Panc1 (cell line): Measurements from ENCODE around the gene MED12. TPM values are rescaled to one million over a fixed set of nuclear protein-coding genes. Genes with fewer than 3 reads are reported as not detected.

Source experiments
- ATAC-seq: fragments of 200-7000 bp; cut with Tn5 transposase; 2 replicates; pipeline ENCODE4 v1.9.1; 2020; ENCODE audit warnings: mild to moderate bottlenecking, moderate library complexity
- BruUV-seq: library from RNA; stranded (reverse); fragments of 400-500 nt; replicated peaks from 2 replicates; lab custom pipeline; 2021; lab: Mats Ljungman, UMichigan
- CTCF ChIA-PET: fragments of 300-600 bp; sonication (Branson Sonifier 250); formaldehyde crosslinking; loops from one replicate; lab custom pipeline; 2022; ENCODE audit warnings: antibody characterized with exemption; lab: Charles Lee
- POLR2A ChIA-PET: fragments of 300-600 bp; sonication (Branson Sonifier 250); formaldehyde crosslinking; loops from one replicate; lab custom pipeline; 2022; ENCODE audit warnings: antibody characterized with exemption; lab: Charles Lee
- DNase-seq: peaks from one replicate; pipeline ENCODE4 v3.0.0-alpha.2; 2010; ENCODE audit warnings: low read depth, low spot score
- H3K27ac ChIP-seq: 2 replicates; pipeline ENCODE4 v1.5.1; 2011; ENCODE audit warnings: mild to moderate bottlenecking, low read length, inconsistent platforms
- H3K27me3 ChIP-seq: fragments of 200-500 bp; sonication (Bioruptor generic); 2 replicates; pipeline ENCODE4 v1.6.0; 2014; ENCODE audit warnings: low read length, inconsistent platforms; ENCODE audit not compliant: control insufficient read depth, insufficient read depth
- H3K36me3 ChIP-seq: fragments of 200-500 bp; sonication (Bioruptor generic); 2 replicates; pipeline ENCODE4 v1.5.1; 2014; ENCODE audit warnings: inconsistent platforms, mild to moderate bottlenecking, low read length, moderate library complexity; ENCODE audit not compliant: control insufficient read depth, insufficient read depth
- H3K4me1 ChIP-seq: 2 replicates; pipeline ENCODE4 v1.5.1; 2011; ENCODE audit warnings: inconsistent platforms, mild to moderate bottlenecking, low read length, moderate library complexity; ENCODE audit not compliant: control insufficient read depth, insufficient read depth
- H3K4me3 ChIP-seq, 2 experiments: 2 replicates each; pipeline ENCODE4 v1.5.1; 2011 to 2012; ENCODE audit warnings: low read depth in 2 of 2, low read length in 2 of 2, mild to moderate bottlenecking in 2 of 2, inconsistent platforms in 1 of 2, moderate library complexity in 1 of 2
- H3K9me3 ChIP-seq: fragments of 200-500 bp; sonication (Bioruptor generic); 2 replicates; pipeline ENCODE4 v1.5.1; 2014; ENCODE audit warnings: low read depth, mild to moderate bottlenecking, inconsistent platforms, low read length, moderate library complexity; ENCODE audit not compliant: control insufficient read depth, insufficient read depth
- POLR2AphosphoS5 ChIP-seq: IDR thresholded peaks from 2 replicates; pipeline ENCODE4 v1.6.1; 2012; ENCODE audit warnings: mild to moderate bottlenecking, low read depth, low read length, moderate library complexity
- SIN3A ChIP-seq: IDR thresholded peaks from 2 replicates; pipeline ENCODE4 v1.6.1; 2012; ENCODE audit warnings: low read depth, mild to moderate bottlenecking, low read length, moderate library complexity, borderline replicate concordance; ENCODE audit not compliant: insufficient read depth
- TCF7L2 ChIP-seq: IDR thresholded peaks from 2 replicates; pipeline ENCODE4 v1.6.1; 2011; ENCODE audit warnings: mild to moderate bottlenecking, low read depth, low read length, inconsistent platforms
- in situ Hi-C: cut with HindIII; loops from 2 replicates; pipeline ENCODE4 v1.10.0; 2016; ENCODE audit warnings: low sequenced_read_pairs, low pct_unique_long_range_greater_than_20kb
- intact Hi-C: fragments of 100-400 bp; cut with micrococcal nuclease; formaldehyde crosslinking; loops from one replicate; pipeline ENCODE4 v1.10.0; 2022; ENCODE audit not compliant: unreplicated experiment
- total RNA-seq: library from RNA; stranded (reverse); gene quantifications from one replicate; pipeline ENCODE4 v1.2.1, GENCODE V29; 2021; ENCODE audit not compliant: unreplicated experiment
- TF ChIP-seq, protein P1 (sequence below): fragments of 450-650 bp; IDR thresholded peaks from 2 replicates; pipeline ENCODE4 v1.5.1; 2017; ENCODE audit warnings: mild to moderate bottlenecking
- TF ChIP-seq, protein P2 (sequence below), 2 experiments: IDR thresholded peaks; 2 replicates each; pipeline ENCODE4 v1.6.1; 2011 to 2012; ENCODE audit warnings: low read depth in 2 of 2, control low read depth in 1 of 2, low read length in 1 of 2, mild to moderate bottlenecking in 1 of 2, moderate library complexity in 1 of 2; ENCODE audit not compliant: insufficient read depth in 1 of 2

The MED12 gene
- total RNA-seq, 1 experiment from 2014 or later, result 42.0 TPM

DNA sequence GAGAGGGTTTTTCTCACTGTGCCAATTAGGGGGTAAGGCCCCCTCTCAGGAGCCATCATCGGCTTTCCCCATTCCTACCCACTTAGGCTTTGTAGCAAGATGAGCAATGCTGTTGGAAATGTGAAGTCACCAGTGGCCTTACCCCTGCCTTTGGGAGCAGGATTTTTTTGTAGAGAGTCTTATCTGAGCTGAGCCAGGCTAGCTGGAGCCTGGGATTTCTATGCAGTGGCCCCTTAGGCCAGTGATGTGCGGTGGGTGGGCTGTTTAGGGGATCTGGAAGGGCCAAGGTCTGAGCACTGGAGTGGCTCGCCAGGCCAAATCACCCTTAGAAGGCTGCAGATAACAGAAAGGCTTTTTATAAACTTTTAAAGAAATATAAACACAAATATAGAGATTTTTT lies 16.1 kb upstream of the MED12 start:
- Histone ChIP-seq H3K4me1 (peaks cover 4% of the 10 kb centered on the region; the same call in 1 of the 2 replicates), H3K27ac (no peak overlapping the region), H3K4me3 (no peak overlapping the region), H3K36me3 (no peaks in the 10 kb centered on the region), H3K9me3 (no peaks in the 10 kb centered on the region), H3K27me3 (peaks cover 4% of the 10 kb centered on the region)
- intact Hi-C loops, result no loop called here
- ChIA-PET CTCF (interaction anchor here (0.6 kb wide), 1 partner anchor 96 kb away, joined by 7 read pairs; no protein-coding TSS in a partner anchor), POLR2A (no interaction called here)
- TF ChIP-seq, protein P1, sequence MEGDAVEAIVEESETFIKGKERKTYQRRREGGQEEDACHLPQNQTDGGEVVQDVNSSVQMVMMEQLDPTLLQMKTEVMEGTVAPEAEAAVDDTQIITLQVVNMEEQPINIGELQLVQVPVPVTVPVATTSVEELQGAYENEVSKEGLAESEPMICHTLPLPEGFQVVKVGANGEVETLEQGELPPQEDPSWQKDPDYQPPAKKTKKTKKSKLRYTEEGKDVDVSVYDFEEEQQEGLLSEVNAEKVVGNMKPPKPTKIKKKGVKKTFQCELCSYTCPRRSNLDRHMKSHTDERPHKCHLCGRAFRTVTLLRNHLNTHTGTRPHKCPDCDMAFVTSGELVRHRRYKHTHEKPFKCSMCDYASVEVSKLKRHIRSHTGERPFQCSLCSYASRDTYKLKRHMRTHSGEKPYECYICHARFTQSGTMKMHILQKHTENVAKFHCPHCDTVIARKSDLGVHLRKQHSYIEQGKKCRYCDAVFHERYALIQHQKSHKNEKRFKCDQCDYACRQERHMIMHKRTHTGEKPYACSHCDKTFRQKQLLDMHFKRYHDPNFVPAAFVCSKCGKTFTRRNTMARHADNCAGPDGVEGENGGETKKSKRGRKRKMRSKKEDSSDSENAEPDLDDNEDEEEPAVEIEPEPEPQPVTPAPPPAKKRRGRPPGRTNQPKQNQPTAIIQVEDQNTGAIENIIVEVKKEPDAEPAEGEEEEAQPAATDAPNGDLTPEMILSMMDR, result no peak
- TF ChIP-seq TCF7L2 (no peak), POLR2AphosphoS5 (no peak), SIN3A (no peak)
- TF ChIP-seq, protein P2, sequence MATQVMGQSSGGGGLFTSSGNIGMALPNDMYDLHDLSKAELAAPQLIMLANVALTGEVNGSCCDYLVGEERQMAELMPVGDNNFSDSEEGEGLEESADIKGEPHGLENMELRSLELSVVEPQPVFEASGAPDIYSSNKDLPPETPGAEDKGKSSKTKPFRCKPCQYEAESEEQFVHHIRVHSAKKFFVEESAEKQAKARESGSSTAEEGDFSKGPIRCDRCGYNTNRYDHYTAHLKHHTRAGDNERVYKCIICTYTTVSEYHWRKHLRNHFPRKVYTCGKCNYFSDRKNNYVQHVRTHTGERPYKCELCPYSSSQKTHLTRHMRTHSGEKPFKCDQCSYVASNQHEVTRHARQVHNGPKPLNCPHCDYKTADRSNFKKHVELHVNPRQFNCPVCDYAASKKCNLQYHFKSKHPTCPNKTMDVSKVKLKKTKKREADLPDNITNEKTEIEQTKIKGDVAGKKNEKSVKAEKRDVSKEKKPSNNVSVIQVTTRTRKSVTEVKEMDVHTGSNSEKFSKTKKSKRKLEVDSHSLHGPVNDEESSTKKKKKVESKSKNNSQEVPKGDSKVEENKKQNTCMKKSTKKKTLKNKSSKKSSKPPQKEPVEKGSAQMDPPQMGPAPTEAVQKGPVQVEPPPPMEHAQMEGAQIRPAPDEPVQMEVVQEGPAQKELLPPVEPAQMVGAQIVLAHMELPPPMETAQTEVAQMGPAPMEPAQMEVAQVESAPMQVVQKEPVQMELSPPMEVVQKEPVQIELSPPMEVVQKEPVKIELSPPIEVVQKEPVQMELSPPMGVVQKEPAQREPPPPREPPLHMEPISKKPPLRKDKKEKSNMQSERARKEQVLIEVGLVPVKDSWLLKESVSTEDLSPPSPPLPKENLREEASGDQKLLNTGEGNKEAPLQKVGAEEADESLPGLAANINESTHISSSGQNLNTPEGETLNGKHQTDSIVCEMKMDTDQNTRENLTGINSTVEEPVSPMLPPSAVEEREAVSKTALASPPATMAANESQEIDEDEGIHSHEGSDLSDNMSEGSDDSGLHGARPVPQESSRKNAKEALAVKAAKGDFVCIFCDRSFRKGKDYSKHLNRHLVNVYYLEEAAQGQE (IDR thresholded peaks at IDR 0.05; ENCODE audit: insufficient read depth in 1 of 2, low read depth in 2 of 2, low read length in 1 of 2), result no peak
- BruUV-seq, result no TSS peak
- in situ Hi-C loops, result no loop called here
- DNase-seq (no peak), ATAC-seq (no peak)

GRCh38 chrX:71103110-71103983 lies 15.0 kb upstream of the MED12 start:
- no TSS peak for BruUV-seq
- in situ Hi-C loops, result no loop called here
- TF ChIP-seq POLR2AphosphoS5 (no peak), TCF7L2 (no peak), SIN3A (no peak)
- TF ChIP-seq, protein P2 (IDR thresholded peaks at IDR 0.05; ENCODE audit: insufficient read depth in 1 of 2, low read depth in 2 of 2, low read length in 1 of 2), result no peak
- TF ChIP-seq, protein P1, result no peak
- Histone ChIP-seq H3K4me3 (no peak overlapping the region), H3K27me3 (peaks cover 2% of the 10 kb centered on the region; the same call in 1 of the 2 replicates), H3K27ac (no peak overlapping the region), H3K36me3 (no peaks in the 10 kb centered on the region), H3K9me3 (no peaks in the 10 kb centered on the region), H3K4me1 (peaks cover 4% of the 10 kb centered on the region; the same call in 1 of the 2 replicates)
- DNase-seq (no peak), ATAC-seq (no peak)
- intact Hi-C loops, result no loop called here
- ChIA-PET POLR2A (interaction anchor here (0.7 kb wide), 1 partner anchor 103 kb away, joined by 3 read pairs; no protein-coding TSS in a partner anchor), CTCF (interaction anchor here (0.7 kb wide), 1 partner anchor 70 kb away, joined by 3 read pairs; no protein-coding TSS in a partner anchor)
